RWPE2 (cell line): Measurements from ENCODE around the gene NAALADL2.

Experiments used
- ATAC-seq: fragments of 200-7000 bp; cut with Tn5 transposase; 3 replicates; pipeline ENCODE4 v1.9.1; 2021; ENCODE audit warnings: low read depth
- DNase-seq: peaks from one replicate; pipeline ENCODE4 v3.0.0-alpha.2; 2020; ENCODE audit warnings: low spot score
- H3K27ac ChIP-seq: fragments of 450-650 bp; 2 replicates; pipeline ENCODE4 v1.5.1; 2017; ENCODE audit warnings: mild to moderate bottlenecking; ENCODE audit not compliant: poor library complexity, severe bottlenecking
- H3K27me3 ChIP-seq: fragments of 250-450 bp; sonication (Bioruptor Pico); 2 replicates; pipeline ENCODE4 v1.5.1; 2021; ENCODE audit warnings: mild to moderate bottlenecking, moderate library complexity; ENCODE audit not compliant: insufficient read depth, poor library complexity, severe bottlenecking
- H3K36me3 ChIP-seq: fragments of 250-450 bp; sonication (Bioruptor Pico); 2 replicates; pipeline ENCODE4 v1.5.1; 2020; ENCODE audit warnings: low read depth, mild to moderate bottlenecking, moderate library complexity
- H3K4me1 ChIP-seq: fragments of 250-450 bp; sonication (Bioruptor Pico); 2 replicates; pipeline ENCODE4 v1.5.1; 2021; ENCODE audit warnings: mild to moderate bottlenecking, moderate library complexity; ENCODE audit not compliant: insufficient read depth, poor library complexity, severe bottlenecking
- H3K4me3 ChIP-seq: fragments of 250-450 bp; sonication (Bioruptor Pico); 2 replicates; pipeline ENCODE4 v1.5.1; 2021; ENCODE audit warnings: mild to moderate bottlenecking, moderate library complexity; ENCODE audit not compliant: severe bottlenecking
- H3K9me3 ChIP-seq: fragments of 250-450 bp; sonication (Bioruptor Pico); 2 replicates; pipeline ENCODE4 v1.5.1; 2021; ENCODE audit warnings: mild to moderate bottlenecking, moderate library complexity; ENCODE audit not compliant: severe bottlenecking
- TF ChIP-seq, protein P1 (sequence below): fragments of 450-650 bp; IDR thresholded peaks from one replicate; pipeline ENCODE4 v1.5.1; 2017; ENCODE audit warnings: mild to moderate bottlenecking, moderate library complexity; ENCODE audit not compliant: poor library complexity, severe bottlenecking

NAALADL2 gene

DNA sequence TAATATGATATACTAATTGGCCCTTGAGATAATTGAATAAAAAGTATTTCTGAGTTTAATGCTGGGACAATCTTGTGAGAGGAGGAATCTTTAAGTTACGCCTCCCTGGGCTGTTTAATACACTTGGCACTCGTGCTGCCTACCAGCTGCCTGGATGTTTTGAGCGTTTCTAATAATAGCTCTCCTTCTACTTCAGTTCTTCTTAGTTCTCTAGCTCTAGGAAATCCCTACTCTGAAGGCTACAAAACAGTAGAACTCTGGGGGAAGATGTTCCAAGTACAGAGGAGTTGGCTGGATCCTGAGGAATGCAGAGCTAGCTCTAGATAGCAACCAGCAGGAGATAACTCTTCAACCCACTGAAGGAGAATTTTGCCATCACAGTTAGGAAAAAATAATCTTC is 3.5 kb downstream of the NAALADL2 start:
- Histone ChIP-seq H3K27me3 (no peaks in the 10 kb centered on the region), H3K27ac (no peak overlapping the region), H3K36me3 (no peaks in the 10 kb centered on the region), H3K9me3 (no peaks in the 10 kb centered on the region), H3K4me3 (no peak overlapping the region), H3K4me1 (no peaks in the 10 kb centered on the region)
- TF ChIP-seq, protein P1, sequence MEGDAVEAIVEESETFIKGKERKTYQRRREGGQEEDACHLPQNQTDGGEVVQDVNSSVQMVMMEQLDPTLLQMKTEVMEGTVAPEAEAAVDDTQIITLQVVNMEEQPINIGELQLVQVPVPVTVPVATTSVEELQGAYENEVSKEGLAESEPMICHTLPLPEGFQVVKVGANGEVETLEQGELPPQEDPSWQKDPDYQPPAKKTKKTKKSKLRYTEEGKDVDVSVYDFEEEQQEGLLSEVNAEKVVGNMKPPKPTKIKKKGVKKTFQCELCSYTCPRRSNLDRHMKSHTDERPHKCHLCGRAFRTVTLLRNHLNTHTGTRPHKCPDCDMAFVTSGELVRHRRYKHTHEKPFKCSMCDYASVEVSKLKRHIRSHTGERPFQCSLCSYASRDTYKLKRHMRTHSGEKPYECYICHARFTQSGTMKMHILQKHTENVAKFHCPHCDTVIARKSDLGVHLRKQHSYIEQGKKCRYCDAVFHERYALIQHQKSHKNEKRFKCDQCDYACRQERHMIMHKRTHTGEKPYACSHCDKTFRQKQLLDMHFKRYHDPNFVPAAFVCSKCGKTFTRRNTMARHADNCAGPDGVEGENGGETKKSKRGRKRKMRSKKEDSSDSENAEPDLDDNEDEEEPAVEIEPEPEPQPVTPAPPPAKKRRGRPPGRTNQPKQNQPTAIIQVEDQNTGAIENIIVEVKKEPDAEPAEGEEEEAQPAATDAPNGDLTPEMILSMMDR = no peak
- no peak for DNase-seq
- ATAC-seq = no peak

DNA sequence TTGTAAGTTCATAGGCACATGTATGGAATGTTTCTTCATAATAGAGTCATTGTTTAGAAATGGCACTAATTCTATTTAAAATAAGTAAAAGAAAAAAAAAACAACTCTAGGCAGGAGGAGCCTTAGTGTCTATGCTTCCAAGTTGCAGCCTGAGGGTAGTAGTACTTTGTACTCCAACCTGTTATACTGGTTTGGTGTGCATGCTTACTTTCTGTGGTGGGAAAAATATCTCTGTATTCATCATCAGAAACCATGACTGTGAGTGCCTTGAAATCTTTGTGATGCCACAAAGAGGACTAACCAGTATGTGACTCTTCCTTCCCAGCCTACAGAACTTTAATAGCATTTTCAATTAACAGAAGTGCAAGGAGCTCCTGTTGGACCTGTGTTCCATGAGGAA is 4.4 kb downstream of the NAALADL2 start:
- no peak overlapping the region for H3K4me3 ChIP-seq
- no peaks in the 10 kb centered on the region for H3K9me3 ChIP-seq
- no peaks in the 10 kb centered on the region for H3K27me3 ChIP-seq
- peak; percentile 51 for ATAC-seq
- TF ChIP-seq, protein P1 = no peak
- H3K27ac ChIP-seq = no peak overlapping the region
- H3K36me3 ChIP-seq = no peaks in the 10 kb centered on the region
- DNase-seq = no peak
- no peaks in the 10 kb centered on the region for H3K4me1 ChIP-seq

DNA sequence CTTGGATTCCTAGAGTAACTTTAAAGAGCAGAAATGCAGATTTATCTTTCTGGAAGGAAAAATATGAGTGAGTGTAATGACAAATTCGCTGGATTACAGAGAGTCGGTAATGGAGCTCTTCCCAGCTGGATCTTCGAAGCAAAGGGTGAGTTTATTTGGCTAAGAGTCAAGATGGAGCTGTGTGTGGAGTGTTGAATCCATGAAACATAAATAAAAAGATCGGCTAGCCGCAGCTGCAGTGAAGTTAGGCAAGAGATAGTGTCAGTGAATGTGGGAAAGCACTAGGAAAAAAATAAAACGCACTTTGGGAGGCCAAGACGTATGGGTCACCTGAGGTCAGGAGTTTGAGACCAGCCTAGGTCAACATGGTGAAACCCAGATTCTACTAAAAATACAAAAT is 10.3 kb downstream of the NAALADL2 start:
- no peaks in the 10 kb centered on the region for H3K9me3 ChIP-seq
- H3K27me3 ChIP-seq = no peaks in the 10 kb centered on the region
- TF ChIP-seq, protein P1 = no peak
- no peak overlapping the region for H3K27ac ChIP-seq
- H3K4me3 ChIP-seq = no peak overlapping the region
- DNase-seq = no peak
- ATAC-seq = no peak
- H3K36me3 ChIP-seq = no peaks in the 10 kb centered on the region
- no peaks in the 10 kb centered on the region for H3K4me1 ChIP-seq

DNA sequence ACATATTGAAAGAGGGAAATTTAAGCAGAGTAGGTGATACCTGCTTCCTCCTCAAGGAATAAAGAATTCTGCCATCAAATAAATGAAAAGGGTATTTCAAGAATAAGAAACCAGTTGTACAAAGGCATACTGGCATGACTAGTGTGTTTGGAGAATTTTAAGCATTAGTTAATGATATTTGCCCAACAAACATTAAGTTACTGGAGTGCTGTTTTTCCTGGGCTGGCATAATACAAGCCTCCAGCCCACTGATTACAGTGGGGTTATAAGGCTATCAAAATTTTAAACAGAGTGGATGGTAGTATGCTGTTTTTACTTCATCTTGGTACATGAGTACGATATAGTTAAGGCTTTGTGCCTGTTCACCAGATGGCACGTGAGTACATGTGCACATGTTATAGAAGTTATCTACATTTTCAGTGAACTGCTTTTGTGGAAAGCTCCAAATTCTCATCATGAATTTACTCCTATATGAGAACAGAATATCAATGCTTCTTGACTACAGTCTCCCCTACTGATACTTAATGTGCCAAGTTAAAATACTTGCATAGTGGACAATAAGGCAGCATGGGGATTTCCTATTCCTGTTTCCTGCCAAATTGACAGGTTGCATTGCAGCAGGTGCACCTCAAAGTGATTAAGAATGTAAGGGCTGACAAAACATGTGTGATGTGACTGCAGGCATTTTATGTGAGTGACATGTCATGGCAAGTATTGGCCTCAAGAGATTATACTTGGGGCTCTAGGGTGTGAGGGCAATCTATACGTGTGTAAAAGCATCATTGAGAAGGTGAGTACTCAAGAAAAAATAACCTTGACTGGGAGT is 14.9 kb downstream of the NAALADL2 start:
- ATAC-seq (no peak), DNase-seq (no peak)
- Histone ChIP-seq H3K4me3 (no peak overlapping the region), H3K9me3 (no peaks in the 10 kb centered on the region), H3K27me3 (no peaks in the 10 kb centered on the region), H3K36me3 (no peaks in the 10 kb centered on the region), H3K27ac (no peak overlapping the region), H3K4me1 (no peaks in the 10 kb centered on the region)
- TF ChIP-seq, protein P1 = no peak

DNA sequence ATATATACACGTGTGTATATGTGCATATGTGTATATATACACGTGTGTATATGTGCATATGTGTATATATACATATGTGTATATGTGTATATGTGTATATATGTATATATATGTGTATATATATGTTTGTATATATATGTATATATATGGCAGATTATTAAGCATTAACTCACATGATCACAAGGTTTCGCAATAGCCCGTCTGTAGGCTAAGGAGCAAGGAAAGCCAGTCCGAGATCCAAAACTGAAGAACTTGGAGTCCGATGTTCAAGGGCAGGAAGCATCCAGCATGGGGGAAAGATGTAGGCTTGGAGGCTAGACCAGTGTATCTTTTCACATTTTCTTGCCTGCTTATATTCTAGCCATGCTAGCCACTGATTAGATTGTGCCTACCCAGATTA is 23.7 kb downstream of the NAALADL2 start:
- no peaks in the 10 kb centered on the region for H3K9me3 ChIP-seq
- H3K4me3 ChIP-seq = no peak overlapping the region
- H3K4me1 ChIP-seq = no peaks in the 10 kb centered on the region
- no peak overlapping the region for H3K27ac ChIP-seq
- DNase-seq (no peak), ATAC-seq (no peak)
- no peaks in the 10 kb centered on the region for H3K36me3 ChIP-seq
- TF ChIP-seq, protein P1 = no peak
- no peaks in the 10 kb centered on the region for H3K27me3 ChIP-seq
